Bone marrow (tissue), 2 donors: ENCODE measurements around the gene NDRG3.
"Not testable (repeated sequence)": the region's sequence is repeated elsewhere in the genome, so short reads cannot be mapped to it uniquely, and the experiment has no call there.

ENCODE experiments used
- DNase-seq, 2 donors: peaks; one replicate each; lab custom pipeline; 2025; lab: John Stamatoyannopoulos, UW

NDRG3 gene

DNA sequence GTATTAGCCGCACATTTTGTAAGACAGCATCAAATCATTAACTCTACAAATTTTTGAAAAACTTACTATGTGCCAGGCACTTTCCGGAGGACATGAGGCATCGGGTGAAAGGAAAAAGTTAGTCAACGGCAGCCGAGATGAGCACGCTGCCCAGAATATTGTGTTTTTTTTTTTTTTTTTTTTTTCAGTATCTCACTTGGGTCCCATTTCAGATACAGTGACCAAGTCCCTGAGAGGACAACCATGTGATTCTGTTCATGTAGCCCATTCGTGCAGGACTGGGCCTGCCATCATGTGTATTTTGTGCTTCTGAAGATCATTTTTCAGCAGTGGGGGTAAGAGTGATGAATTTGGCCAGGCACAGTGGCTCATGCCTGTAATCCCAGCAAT, 101.2 kb downstream of the NDRG3 start:
- DNase-seq = no peak

DNA sequence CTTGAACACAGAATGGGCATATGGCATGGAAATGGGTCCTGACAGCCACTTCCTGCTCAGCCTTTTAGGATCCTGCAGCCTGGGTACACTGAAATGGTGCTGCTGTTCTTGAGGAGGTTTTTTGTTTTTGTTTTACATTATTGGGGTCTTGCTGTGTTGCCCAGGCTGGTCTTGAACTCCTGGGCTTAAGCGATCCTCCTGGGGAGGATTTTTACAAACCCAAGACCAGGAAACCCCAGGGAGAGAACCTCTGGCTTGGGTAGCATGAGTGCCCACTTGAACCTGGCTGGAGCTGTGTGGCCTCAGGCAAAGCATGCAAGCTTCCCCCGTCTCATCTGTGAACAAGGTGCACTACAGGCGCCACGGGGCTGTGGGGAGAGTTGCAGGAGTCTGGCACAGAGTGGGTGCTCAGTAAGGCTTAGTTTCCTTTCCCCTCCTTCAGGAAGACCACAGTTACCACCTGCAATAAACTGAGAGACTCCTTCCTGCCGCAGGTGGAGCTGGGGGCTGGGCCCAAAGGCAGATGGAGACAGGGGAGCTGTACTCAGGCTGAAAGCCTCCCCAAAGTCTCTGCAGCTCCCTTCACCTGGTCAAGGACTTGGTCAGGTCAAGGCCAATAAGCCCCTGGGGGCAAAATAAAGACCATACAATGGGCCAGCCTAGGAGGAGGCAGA, 101.7 kb downstream of the NDRG3 start:
- no peak for DNase-seq

DNA sequence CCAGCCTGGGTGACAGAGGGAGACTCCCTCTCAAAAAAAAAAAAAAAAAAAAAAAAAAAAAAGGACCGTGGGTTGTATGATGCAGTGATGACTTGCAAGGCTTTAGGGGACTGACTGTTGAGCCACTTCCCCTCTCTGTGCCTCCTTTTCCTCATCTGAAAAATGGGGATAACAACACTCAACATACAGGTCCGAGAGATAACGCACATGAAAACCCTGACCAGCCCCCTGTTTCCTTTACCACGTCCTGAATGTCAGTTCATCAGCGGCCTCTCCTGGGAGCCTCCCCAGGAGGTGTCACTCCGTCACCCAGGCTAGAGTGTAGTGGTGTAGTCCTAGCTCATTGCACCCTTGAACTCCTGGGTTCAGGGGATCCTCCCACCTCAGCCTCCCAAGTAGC, 103.8 kb downstream of the NDRG3 start:
- no peak for DNase-seq

DNA sequence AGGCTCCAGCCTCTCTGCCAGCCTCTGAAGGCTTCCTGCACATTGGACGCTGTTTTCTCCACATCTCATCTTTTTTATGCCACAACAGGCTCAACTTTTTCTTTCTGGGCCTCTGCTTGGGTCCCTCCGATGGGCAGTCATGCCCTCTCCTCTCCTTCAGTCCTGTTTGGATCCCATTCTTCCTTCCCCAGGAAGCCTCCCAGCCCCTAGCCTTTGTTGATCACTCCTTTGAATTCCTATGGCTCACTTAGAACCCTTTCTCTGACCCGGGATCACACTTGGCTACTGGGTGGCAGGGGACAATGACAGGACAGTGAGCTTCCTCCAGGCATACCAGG, 104.4 kb downstream of the NDRG3 start:
- DNase-seq = no peak

DNA sequence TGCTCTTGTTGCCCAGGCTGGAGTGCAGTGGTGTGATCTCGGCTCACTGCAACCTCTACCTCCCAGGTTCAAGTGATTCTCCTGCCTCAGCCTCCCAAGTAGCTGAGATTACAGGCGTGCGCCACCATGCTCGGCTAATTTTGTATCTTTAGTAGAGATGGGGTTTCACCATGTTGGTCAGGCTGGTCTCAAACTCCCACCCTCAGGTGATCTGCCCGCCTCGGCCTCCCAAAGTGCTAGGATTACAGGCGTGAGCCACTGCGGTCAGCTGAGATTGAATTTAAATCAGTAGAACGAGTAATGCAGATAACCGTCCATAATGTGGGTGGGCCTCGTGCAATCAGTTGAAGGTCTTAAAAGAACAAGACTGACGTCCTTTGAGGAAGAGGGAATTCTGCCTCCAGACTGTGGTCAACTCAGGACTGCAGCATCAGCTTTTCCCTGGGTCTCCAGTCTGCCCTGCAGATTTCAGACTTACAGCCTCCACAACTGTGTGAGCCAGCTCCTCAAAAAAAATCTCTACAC, 107.0 kb downstream of the NDRG3 start:
- DNase-seq = not testable (repeated sequence)

DNA sequence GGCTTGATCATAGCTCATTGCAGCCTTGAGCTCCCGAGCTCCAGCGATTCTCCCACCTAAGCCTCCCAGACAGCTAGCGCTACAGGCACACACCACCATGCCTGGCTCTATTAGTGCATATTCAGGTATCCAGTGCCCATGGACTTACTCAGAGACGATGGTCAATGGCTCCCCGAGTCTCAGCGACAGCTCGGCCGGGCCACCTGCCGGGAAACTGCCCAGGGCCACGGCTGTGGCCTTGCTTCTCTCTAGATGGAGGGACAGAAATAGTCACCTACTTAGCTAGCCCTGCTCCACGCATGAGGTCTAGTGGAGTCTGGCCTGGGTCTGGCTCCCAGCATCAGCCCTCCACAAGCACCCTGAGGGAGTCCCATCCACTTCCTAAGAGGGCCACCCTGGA, 111.5 kb downstream of the NDRG3 start:
- DNase-seq = no peak

DNA sequence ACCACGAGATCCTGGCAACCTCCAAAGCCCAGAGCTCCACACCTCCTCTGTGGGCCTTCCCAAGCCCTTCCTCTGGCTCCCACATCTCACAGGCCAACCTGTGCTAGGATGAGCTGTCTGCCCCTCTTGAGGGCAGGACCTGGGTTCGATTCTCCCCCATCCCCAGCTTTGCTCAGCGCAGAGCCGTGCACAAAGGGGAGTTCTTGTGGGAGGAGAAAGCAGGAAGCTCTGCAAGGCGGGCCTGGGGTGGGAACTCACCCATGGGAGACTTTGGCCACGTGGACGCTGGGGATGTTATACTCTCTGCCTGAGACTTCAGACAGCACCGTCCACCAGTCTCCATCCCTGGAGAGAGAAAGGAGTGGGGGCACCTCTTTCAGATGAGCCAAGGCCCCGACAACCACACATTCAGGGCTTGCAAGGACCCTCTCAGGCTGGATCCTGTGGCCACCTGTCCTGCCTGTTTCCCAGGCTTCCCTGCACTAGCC, 112.6 kb downstream of the NDRG3 start:
- no peak for DNase-seq

DNA sequence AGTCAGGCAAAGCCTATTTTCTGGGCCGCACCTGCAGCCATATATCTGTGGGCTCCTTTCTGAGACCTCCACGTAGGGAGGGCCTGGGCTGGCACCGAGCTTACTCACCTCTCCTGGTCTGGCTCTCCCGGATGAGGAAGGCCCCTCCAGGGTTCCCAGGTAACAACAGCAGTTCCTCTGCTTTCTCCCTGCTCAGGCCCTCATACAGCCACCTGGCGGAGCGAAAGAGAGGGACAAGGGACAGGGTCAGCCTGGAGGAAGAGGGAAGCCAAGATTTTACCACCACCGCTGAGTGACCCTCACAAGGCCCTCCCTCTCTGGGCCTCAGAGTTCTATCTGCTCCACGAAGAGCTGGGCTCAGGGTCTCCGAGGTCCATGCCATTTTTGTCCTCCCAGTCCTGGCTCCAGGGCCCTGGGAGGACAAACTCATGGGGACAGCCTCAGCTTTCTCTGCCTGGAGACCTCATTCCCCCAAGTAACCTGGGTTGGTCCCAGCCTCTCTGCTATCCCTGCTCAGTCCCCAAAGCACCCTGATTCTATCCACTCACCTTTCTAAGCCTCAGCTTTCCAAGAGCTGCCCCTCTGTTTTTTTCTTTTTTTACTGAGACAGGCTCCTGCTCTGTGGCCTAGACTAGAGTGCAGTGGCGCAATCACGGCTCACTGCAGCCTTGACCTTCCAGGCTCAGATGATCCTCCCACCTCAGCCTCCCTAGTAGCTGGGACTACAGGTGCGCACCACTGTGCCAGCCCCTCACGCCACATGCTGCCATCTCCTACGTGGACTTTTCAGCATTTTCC, 113.2 kb downstream of the NDRG3 start:
- DNase-seq = no peak

DNA sequence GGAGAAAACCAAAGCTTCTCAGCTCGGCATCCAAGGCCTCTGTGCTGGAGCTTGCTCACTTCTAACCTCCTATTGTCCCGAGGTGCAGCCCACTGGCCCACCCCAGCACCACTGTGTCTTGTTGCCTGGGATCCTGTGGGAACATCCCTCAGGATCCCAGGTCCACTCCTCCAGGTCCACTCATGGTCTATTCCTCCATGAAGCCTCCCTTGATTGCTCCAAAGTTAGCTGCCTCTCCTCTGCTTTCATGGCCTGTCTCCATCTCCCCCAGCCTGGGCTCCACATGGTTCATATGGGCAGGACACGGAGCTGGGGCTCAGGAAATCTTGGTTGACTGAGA, 113.8 kb downstream of the NDRG3 start:
- DNase-seq = no peak

DNA sequence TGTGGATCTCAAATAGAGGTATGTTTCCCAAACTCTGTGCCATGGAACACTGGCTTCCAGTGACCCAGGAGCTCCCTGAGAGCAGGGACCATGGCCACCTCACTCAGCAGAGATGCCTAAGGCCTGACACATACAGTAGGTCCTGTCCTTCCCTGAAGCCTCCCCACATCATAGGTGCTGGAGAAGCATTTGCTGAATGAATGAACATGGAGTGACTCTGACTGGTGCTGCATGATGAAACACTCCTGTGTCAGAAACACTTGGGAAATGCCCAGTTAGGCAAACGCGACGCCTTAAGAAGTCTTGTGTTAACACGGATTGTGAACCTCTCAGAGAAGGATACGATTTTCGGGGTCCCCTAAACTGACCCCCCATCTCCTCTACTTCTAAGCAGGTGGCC, 114.2 kb downstream of the NDRG3 start:
- DNase-seq = no peak

DNA sequence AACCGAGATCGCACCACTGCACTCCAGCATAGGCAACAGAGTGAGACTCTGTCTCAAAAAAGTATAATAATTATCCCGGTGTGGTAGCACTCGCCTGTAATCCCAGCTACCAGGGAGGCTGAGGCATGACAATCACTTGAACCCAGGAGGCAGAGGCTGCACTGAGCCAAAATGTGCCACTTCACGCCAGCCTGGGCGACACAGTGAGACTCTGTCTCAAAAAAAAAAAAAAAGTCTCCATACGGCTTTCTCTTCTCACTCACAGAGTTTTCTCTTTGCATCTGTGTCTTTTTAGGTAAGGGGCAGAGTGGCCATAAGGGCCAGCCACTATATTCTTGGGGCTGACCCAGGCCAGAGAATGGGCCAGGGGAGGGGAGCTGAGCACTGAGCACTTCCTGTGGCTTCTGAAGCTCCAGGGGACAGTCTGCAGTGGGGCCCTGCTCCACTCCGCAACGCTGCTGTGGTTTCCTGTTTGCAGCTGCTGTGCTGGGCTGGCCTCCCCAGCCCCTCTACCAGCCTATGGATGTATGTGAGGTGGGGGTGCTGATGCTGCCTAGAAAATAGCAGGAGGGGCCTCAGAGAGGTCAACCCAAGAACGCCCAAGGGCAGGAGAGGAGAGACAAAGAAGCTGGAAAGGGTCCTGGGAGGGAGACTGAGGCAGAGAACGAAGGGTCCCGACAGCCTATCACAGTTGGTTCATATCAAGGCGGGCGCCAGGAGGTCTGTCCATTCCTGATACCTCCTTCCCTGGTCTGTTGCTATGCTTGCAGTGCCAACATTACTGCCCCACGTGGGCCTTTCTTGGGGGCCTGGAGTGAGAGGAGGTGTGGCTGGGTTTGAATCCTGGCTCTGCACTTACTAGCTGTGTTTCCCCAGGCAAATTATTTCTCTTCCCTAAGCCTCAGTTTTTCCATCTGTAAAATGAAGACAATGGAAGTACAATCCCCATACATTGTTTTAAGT, 115.9 kb downstream of the NDRG3 start:
- no peak for DNase-seq

DNA sequence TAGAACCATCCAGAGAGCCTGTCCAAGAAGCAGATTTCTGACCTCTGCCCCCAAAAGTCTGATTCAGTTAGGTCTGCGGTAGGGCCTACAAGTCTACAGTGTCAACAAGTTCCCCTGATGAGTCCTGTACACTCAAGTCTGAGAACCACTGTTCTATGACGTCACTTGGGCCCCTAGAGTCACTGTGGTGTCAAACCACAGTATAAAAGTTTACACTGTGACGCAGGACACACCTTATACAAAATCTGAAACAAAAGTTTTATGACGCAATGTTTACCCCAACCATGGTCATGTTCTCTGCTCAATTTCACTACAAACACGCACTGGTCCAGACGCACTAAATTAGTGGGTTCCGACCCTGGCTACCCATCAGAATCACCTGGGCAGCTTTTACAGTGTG, 117.8 kb downstream of the NDRG3 start:
- no peak for DNase-seq

DNA sequence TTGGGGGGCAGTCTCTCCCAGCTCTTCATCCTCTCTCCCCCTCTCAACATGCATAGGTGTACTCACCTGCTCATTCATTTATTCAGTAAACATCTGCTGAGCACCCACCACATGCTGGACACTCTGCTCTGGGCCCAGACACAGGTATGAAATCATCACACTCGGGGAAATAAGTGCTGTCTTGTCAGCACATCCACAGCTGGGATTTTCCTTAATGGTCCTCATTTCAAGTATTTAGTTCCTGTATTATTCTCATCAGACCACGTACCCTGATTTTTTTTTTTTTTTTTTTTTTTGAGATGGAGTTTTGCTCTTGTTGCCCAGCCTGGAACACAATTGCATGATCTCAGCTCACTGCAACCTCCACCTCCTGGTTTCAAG, 121.0 kb downstream of the NDRG3 start:
- no peak for DNase-seq

DNA sequence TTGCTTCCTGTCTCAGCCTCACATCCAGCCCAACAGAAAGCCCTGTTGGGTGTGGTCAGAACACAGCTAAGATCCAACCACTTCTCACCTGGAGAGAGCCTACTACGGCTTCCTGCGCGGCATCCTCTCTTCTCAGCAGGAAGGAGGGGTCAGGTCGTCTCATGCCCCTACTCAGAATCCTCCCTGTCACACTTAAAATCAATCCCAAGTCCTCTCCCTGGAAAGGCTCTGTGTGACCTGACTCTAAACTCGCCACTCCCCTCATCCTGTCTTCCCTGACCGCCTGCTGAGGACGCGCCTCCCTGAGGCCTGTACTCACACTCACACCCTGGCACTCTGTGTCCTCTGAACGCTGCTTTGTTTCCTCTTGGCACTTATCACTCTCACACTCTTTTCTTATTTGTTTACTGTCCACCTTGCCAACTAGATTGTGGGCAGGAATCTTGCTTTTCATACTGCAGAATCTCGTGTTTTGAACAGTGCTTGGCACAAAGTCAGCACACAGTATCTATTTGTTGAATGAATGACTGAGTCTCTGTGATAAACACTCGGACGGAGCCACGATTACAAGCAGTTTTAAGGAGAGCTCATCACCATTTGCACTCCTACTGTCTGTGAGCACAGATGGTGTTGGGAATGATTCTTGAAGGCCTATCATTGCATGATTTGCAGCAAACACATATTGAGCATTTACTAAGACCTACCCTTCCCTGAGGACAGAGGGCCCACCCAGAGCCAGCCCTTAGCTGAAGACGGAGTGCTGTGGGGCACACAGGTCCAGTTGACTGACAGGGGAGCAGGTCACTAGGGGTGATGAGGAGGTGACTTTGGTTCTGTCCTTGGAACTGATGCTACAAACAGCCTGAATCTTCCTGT, 121.6 kb downstream of the NDRG3 start:
- no peak for DNase-seq

DNA sequence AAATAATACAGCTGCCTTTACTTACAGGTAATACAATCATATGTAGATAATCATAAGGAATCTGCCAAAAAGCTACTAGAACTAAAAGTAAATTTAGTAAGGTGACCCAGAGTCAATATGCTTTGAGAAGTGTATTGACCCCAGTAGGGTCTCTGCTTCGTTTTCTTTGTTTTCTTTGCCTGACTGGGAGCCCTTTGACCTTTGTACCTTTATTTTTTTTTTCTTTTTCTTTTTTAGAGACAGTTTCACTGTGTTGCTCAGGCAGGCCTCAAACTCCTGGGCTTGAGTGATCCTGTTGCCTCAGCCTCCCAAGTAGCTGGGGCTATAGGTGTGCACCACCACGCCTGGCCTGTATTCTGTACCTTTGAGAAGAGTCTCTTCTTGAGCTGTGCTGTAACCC, 122.4 kb downstream of the NDRG3 start:
- DNase-seq = no peak

DNA sequence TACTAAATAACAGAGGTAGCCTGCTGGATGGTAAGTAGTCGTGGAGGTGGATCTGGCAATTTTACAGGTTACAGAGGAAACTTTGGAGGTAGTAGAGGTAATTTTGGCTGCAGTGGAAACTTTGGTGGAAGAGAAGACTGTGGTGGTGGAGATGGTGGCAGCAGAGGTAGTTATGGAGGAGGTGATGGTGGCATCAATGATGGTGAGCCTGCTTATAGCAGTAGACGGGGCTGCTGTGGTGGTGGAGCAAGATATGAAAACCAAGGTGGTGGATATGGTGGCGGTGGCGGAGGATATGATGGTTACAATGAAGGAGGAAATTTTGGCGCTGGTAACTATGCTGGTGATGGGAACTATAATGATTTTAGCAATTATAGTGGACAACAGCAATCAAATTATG, 125.0 kb downstream of the NDRG3 start:
- DNase-seq = no peak

DNA sequence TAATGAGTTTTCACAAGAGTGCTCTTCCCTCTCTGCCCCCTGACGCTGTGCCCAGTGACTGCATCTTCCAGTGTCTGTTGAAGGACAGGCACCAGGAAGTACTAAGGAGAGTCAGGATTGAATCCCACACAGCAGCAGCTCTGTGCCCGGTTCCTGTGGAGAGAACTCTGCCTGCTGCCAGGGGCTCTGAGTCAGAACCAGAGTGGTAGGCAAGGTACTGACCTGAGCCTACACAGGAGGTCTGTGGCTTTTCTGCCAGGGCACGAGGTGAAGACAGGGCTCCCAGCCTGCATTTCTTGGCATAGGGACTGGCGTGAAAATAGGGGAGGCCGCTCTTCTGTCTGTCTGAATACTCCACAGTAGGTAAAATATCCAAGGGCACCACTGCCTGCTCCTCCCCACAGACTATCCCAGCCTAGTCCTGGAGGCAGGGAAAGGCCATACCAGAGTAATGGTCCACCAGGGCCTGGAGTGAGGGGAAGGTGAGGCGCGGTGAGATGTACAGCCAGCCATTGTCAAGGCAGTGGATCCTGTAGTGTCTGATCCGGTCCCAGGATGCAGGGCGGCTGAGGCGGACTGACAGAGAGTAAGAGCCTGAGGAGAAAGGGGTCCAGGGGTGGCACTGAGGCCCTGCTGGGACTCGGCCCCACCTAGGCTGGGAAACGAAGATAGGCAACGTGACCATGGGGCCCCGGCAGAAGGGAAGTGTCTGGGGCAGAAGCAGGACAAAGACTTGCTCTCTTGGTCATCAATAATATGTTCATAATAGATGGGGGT, 130.9 kb downstream of the NDRG3 start:
- DNase-seq = no peak

DNA sequence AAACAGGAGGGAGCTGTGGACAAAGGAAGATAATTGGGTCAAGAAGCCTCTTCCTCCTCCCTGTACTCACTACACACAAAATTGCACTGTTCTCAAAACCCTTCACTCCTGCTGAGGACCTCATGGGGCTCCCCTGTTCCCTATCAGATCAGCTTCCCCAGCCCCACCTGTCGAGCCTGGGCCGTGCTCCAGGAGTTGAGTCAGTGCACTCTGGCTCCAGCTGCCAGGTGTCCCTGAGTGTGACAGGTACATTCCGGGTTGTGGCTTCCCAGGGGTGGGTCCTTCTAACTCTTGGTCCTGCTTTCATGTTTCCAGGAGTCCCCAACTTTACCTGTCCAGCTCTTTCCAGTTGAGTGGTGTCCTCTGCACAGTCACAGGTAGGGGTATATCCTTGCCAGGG, 131.9 kb downstream of the NDRG3 start:
- no peak for DNase-seq

DNA sequence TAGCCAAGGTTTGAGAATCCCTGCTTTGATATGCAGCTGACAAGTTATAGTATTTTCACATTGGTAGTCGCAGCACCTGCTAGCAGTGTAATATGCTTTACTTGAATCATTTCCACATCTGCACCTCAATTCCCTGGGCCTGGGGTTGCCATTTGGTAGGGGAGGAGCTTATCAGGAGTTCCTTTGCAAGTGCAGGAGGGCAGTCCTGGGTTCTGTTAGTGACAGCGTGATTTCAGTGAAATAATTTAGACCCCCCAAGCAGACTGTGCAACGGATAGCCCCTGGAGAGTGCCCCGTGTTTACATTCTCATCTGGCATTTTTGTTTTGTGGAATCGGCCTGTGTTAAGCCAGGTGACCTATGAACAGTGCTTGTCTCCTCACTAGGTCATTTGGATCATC, 134.3 kb downstream of the NDRG3 start:
- DNase-seq = no peak

DNA sequence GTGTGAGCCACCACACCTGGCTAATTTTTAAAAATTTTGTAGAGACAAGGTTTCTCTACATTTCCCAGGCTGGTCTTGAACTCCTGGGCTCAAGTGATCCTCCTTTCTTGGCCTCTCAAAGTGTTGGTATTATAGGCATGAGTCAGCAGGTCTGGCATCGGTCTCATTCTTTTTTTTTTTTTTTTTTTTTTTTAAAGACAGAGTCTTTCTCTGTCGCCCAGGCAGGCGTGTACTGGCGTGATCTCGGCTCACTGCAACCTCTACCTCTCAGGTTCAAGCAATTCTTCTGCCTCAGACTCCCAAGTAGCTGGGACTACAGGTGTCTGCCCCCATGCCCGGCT, 137.5 kb downstream of the NDRG3 start:
- not testable (repeated sequence) for DNase-seq
